ENCODE measurements around the gene TMEM192.

GRCh38 chr4:165112368-165113121 lies at the start of gene TMEM192:
- TF ChIP-seq SUZ12 (IDR thresholded peaks at IDR 0.05; ENCODE audit: extremely low read depth, insufficient read depth, insufficient read length): no peak
- TF ChIP-seq YY1 (IDR thresholded peaks at IDR 0.05; ENCODE audit: insufficient read depth, insufficient read length): no peak

Data from NT2/D1 (cell line).